H9 (cell line): Measurements from ENCODE around the gene STAG2. TPM values are rescaled to one million over a fixed set of nuclear protein-coding genes. Genes with fewer than 3 reads are reported as not detected.

Experiments used
- DNase-seq: peaks from one replicate; pipeline ENCODE4 v3.0.0-alpha.2; 2017
- H2AFZ ChIP-seq: one replicate; pipeline ENCODE4 v1.6.1; 2013; ENCODE audit warnings: mild to moderate bottlenecking, low read length, control low read depth, moderate library complexity
- H2AK5ac ChIP-seq: 2 replicates; pipeline ENCODE4 v1.6.1; 2013; ENCODE audit warnings: low read length, control low read depth, mixed read lengths; ENCODE audit not compliant: insufficient read length
- H2BK120ac ChIP-seq: one replicate; pipeline ENCODE4 v1.6.1; 2013; ENCODE audit warnings: low read depth, mild to moderate bottlenecking, low read length, control low read depth, inconsistent platforms; ENCODE audit not compliant: poor library complexity, severe bottlenecking
- H2BK12ac ChIP-seq: 2 replicates; pipeline ENCODE4 v1.6.1; 2013; ENCODE audit warnings: low read length, control low read depth, mixed read lengths, low read depth; ENCODE audit not compliant: insufficient read length
- H2BK15ac ChIP-seq: 2 replicates; pipeline ENCODE4 v1.6.1; 2013; ENCODE audit warnings: low read depth, low read length, control low read depth
- H2BK20ac ChIP-seq: one replicate; pipeline ENCODE4 v1.6.1; 2013; ENCODE audit warnings: low read depth, mild to moderate bottlenecking, low read length, control low read depth, inconsistent platforms; ENCODE audit not compliant: poor library complexity, severe bottlenecking
- H2BK5ac ChIP-seq: 2 replicates; pipeline ENCODE4 v1.6.1; 2013; ENCODE audit warnings: low read length, control low read depth, mixed read lengths; ENCODE audit not compliant: insufficient read length
- H3K14ac ChIP-seq: 2 replicates; pipeline ENCODE4 v1.6.1; 2013; ENCODE audit warnings: low read length, control low read depth; ENCODE audit not compliant: insufficient read depth
- H3K18ac ChIP-seq: 2 replicates; pipeline ENCODE4 v1.6.1; 2013; ENCODE audit warnings: low read depth, mild to moderate bottlenecking, mixed read lengths, low read length, control low read depth; ENCODE audit not compliant: insufficient read length
- H3K23ac ChIP-seq: 2 replicates; pipeline ENCODE4 v1.6.1; 2013; ENCODE audit warnings: low read length, control low read depth, mixed read lengths, low read depth; ENCODE audit not compliant: insufficient read length
- H3K23me2 ChIP-seq: 2 replicates; pipeline ENCODE4 v1.6.1; 2013; ENCODE audit warnings: low read depth, mild to moderate bottlenecking, mixed read lengths, low read length, control low read depth; ENCODE audit not compliant: insufficient read length, poor library complexity, severe bottlenecking
- H3K27ac ChIP-seq: 2 replicates; pipeline ENCODE4 v1.5.1; 2013; ENCODE audit warnings: low read length, control low read depth, mixed read lengths, low read depth; ENCODE audit not compliant: insufficient read length
- H3K27me3 ChIP-seq: 2 replicates; pipeline ENCODE4 v1.6.1; 2013; ENCODE audit warnings: low read length, control low read depth, inconsistent platforms; ENCODE audit not compliant: insufficient read depth
- H3K4ac ChIP-seq: 2 replicates; pipeline ENCODE4 v1.6.1; 2013; ENCODE audit warnings: low read depth, mild to moderate bottlenecking, control low read depth, inconsistent platforms, low read length, moderate library complexity
- H3K4me1 ChIP-seq: 2 replicates; pipeline ENCODE4 v1.6.1; 2013; ENCODE audit warnings: low read length, control low read depth, inconsistent platforms; ENCODE audit not compliant: insufficient read depth
- H3K4me2 ChIP-seq: 2 replicates; pipeline ENCODE4 v1.6.1; 2013; ENCODE audit warnings: low read length, control low read depth, mixed read lengths; ENCODE audit not compliant: insufficient read length, insufficient read depth
- H3K56ac ChIP-seq: 2 replicates; pipeline ENCODE4 v1.6.1; 2013; ENCODE audit warnings: low read depth, mild to moderate bottlenecking, mixed read lengths, low read length, control low read depth; ENCODE audit not compliant: insufficient read length
- H3K79me1 ChIP-seq: 2 replicates; pipeline ENCODE4 v1.6.1; 2013; ENCODE audit warnings: low read depth, mild to moderate bottlenecking, moderate library complexity, low read length, control low read depth, inconsistent platforms; ENCODE audit not compliant: insufficient read depth, poor library complexity, severe bottlenecking
- H3K79me2 ChIP-seq: 2 replicates; pipeline ENCODE4 v1.6.1; 2013; ENCODE audit warnings: low read length, control low read depth, inconsistent platforms; ENCODE audit not compliant: insufficient read depth
- H3K9ac ChIP-seq: 2 replicates; pipeline ENCODE4 v1.6.1; 2013; ENCODE audit warnings: low read length, control low read depth, mixed read lengths; ENCODE audit not compliant: insufficient read length; ENCODE audit errors: extremely low read depth
- H3K9me3 ChIP-seq: one replicate; pipeline ENCODE4 v1.6.1; 2013; ENCODE audit warnings: low read depth, low read length, inconsistent platforms; ENCODE audit not compliant: control insufficient read depth
- H3T11ph ChIP-seq: one replicate; pipeline ENCODE4 v1.6.1; 2013; ENCODE audit warnings: mild to moderate bottlenecking, low read length, control low read depth, inconsistent platforms
- H4K20me1 ChIP-seq: one replicate; pipeline ENCODE4 v1.6.1; 2013; ENCODE audit not compliant: control insufficient read depth, insufficient read length, insufficient read depth
- H4K5ac ChIP-seq: 2 replicates; pipeline ENCODE4 v1.6.1; 2013; ENCODE audit warnings: low read depth, mild to moderate bottlenecking, mixed read lengths, low read length, control low read depth; ENCODE audit not compliant: insufficient read length
- H4K8ac ChIP-seq: replicated peaks from 2 replicates; pipeline ENCODE4 v1.6.1; 2013; ENCODE audit warnings: low read length, control low read depth, mixed read lengths, low read depth; ENCODE audit not compliant: insufficient read length
- H4K91ac ChIP-seq: 2 replicates; pipeline ENCODE4 v1.6.1; 2013; ENCODE audit warnings: low read depth, mild to moderate bottlenecking, moderate library complexity, mixed read lengths, low read length, control low read depth; ENCODE audit not compliant: insufficient read length
- H3K27ac Mint-ChIP-seq, 3 experiments: 2 replicates in 2 of 3; 3 replicates in 1 of 3; pipeline ENCODE4 v1.8.0; 2020 to 2021; ENCODE audit warnings: mixed read lengths in 3 of 3, mild to moderate bottlenecking in 1 of 3, moderate library complexity in 1 of 3
- H3K27me3 Mint-ChIP-seq: 2 replicates; pipeline ENCODE4 v1.8.0; 2021; ENCODE audit warnings: low read depth, mild to moderate bottlenecking, moderate library complexity, mixed read lengths
- H3K36me3 Mint-ChIP-seq, 3 experiments: 2 replicates in 2 of 3; 3 replicates in 1 of 3; pipeline ENCODE4 v1.8.0; 2020 to 2021; ENCODE audit warnings: low read depth in 3 of 3, mixed read lengths in 3 of 3; ENCODE audit not compliant: insufficient read depth in 1 of 3
- H3K4me1 Mint-ChIP-seq, 2 experiments: 2 replicates each; pipeline ENCODE4 v1.8.0; 2020; ENCODE audit warnings: mixed read lengths in 2 of 2
- H3K4me3 Mint-ChIP-seq, 2 experiments: 2 replicates in 1 of 2; 3 replicates in 1 of 2; pipeline ENCODE4 v1.8.0; 2020 to 2021; ENCODE audit warnings: mild to moderate bottlenecking in 2 of 2, mixed read lengths in 2 of 2, moderate library complexity in 1 of 2
- H3K9me3 Mint-ChIP-seq, 2 experiments: 2 replicates in 1 of 2; 3 replicates in 1 of 2; pipeline ENCODE4 v1.8.0; 2020; ENCODE audit warnings: mild to moderate bottlenecking in 2 of 2, mixed read lengths in 2 of 2, moderate library complexity in 1 of 2
- CTCF ChIP-seq: fragments of 200-600 bp; sonication (generic); conservative IDR thresholded peaks from 3 replicates; pipeline ENCODE4 v1.8.0; 2021; ENCODE audit warnings: antibody characterized with exemption, mild to moderate bottlenecking
- WGBS: extraction: QIAGEN DNeasy Blood & Tissue Kit; methylation state at CpG from one replicate; pipeline ENCODE4 v1.1.7; 2013; ENCODE audit warnings: missing lambda C conversion rate, low lambda C conversion rate, mixed read lengths; ENCODE audit not compliant: insufficient read length; ENCODE audit errors: extremely low coverage; 5-methylcytosine and 5-hydroxymethylcytosine counted together
- total RNA-seq: library from RNA; stranded (reverse); gene quantifications from 2 replicates; pipeline ENCODE4 v1.2.1, GENCODE V29; 2021

Gene STAG2
- total RNA-seq, 1 experiment from 2014 or later: 81.6 TPM

- Mint-ChIP-seq H3K9me3 (peaks cover 7 to 44% of the 10 kb centered on the region in 2 experiments), H3K4me1 (peaks cover 6 to 7% of the 10 kb centered on the region in 2 experiments), H3K4me3 (no peak overlapping the region), H3K27ac (no peak overlapping the region), H3K36me3 (peaks cover 0 to 5% (median 0%) of the 10 kb centered on the region in 3 experiments; a peak in 3 of 7 replicates), H3K27me3 (no peaks in the 10 kb centered on the region)
- no peak overlapping the region for H3K4me2 ChIP-seq
- no peak for TF ChIP-seq CTCF
- no peaks in the 10 kb centered on the region for H3K27me3 ChIP-seq
- H3K9ac ChIP-seq: no peak overlapping the region
- WGBS: no CpG with 5 or more reads among the region's 1 CpG
- no peak overlapping the region for H3K4ac ChIP-seq
- no peak overlapping the region for H4K91ac ChIP-seq
- 0 out of 2 replicates have a peak, but pooled peaks cover 3% of the 10 kb centered on the region for H3K4me1 ChIP-seq
- no peak overlapping the region for H2BK15ac ChIP-seq
- no peak overlapping the region for H3K27ac ChIP-seq
- no peak overlapping the region for H2BK20ac ChIP-seq
- H3K23ac ChIP-seq: no peak overlapping the region
- H3K79me2 ChIP-seq: no peaks in the 10 kb centered on the region
- H3K18ac ChIP-seq: no peak overlapping the region
- no peaks in the 10 kb centered on the region for H4K20me1 ChIP-seq
- peaks cover 4% of the 10 kb centered on the region for H3K9me3 ChIP-seq
- H2AFZ ChIP-seq: no peak overlapping the region
- no peak overlapping the region for H2BK5ac ChIP-seq
- H3K79me1 ChIP-seq: no peaks in the 10 kb centered on the region
- no peak overlapping the region for H3K56ac ChIP-seq
- no peak overlapping the region for H2BK12ac ChIP-seq
- H3K14ac ChIP-seq: no peak overlapping the region
- no peaks in the 10 kb centered on the region for H3K23me2 ChIP-seq
- H4K5ac ChIP-seq: no peak overlapping the region
- H3T11ph ChIP-seq: no peak overlapping the region
- no peak for DNase-seq
- no peak overlapping the region for H4K8ac ChIP-seq
- H2BK120ac ChIP-seq: no peak overlapping the region
- no peak overlapping the region for H2AK5ac ChIP-seq
Measured at GRCh38 chrX:123920105-123920785, 41.3 kb upstream of the STAG2 start.
